HG03066 (cell line): ENCODE measurements around the gene NLGN3.

Experiments used
- ATAC-seq: cut with Tn5 transposase; IDR thresholded peaks from one replicate; pipeline ENCODE4 v1.9.1; 2021; ENCODE audit warnings: low read depth; ENCODE audit not compliant: unreplicated experiment

Gene NLGN3

GRCh38 chrX:71144651-71145050 is at the start of gene NLGN3:
Gene NLGN3, plus strand, starts transcription at chrX:71144841. Its CDS starts 2,909 bp downstream, at chrX:71147750.
- no peak for ATAC-seq

GRCh38 chrX:71095033-71095432 is 49.6 kb upstream of the NLGN3 start:
- no peak for ATAC-seq

GRCh38 chrX:71095555-71095980 is 49.1 kb upstream of the NLGN3 start, which contains the start of gene FOXO4:
Gene FOXO4, plus strand, starts transcription at chrX:71095851. Its CDS starts 678 bp downstream, at chrX:71096529.
- peak; percentile 92 for ATAC-seq

DNA sequence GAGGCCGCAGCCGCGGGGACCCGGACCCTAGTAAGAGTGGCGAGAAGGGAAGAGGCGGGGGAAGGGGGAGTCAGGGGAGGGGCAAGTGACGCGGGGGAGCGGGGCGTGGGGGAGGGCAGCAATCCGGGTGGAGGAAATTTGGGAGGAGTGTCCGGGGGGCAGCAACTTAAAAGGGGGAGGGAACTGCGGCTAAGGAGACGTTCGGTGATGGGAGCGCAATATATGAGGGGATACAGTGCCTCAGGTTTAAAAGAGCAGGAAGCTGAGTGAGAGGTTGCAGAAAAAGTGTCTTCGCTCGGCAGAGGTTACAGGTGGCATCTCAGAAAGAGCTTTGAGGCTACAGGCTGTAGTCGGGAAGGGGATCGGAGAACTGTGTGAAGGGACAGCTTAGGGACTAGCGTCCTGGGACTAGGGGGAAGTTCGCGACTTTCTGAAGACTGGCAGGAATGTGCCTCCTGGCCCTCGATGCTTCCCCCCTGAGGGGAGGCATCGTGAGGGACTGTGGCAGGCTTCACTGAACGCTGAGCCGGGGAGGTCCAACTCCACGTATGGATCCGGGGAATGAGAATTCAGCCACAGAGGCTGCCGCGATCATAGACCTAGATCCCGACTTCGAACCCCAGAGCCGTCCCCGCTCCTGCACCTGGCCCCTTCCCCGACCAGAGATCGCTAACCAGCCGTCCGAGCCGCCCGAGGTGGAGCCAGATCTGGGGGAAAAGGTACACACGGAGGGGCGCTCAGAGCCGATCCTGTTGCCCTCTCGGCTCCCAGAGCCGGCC is 48.5 kb upstream of the NLGN3 start:
- ATAC-seq, result peak; percentile 15

DNA sequence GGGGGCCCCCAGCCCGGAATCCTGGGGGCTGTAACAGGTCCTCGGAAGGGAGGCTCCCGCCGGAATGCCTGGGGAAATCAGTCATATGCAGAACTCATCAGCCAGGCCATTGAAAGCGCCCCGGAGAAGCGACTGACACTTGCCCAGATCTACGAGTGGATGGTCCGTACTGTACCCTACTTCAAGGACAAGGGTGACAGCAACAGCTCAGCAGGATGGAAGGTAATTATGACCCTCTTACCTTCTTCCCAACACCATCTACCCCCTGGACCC is 47.9 kb upstream of the NLGN3 start:
- no peak for ATAC-seq

DNA sequence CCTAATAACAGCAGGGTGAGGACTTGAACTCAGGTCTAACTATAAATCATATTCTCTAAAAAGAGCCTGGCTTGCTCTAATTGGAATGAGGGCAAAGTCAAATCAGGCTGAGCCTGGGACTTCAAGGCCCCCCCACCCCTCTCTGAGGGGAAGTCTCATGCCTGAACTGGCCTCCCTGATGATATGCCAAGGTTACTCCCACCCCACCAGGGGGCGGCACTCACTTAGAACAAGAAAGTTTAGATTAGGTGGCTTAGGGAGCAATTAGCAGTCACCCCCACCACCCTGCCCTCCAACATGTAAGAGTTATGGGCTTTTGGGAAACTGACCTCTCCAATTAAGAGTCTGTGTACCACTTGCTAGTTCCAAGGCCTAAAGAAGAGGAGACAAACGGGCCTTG is 46.3 kb upstream of the NLGN3 start:
- ATAC-seq, result no peak

DNA sequence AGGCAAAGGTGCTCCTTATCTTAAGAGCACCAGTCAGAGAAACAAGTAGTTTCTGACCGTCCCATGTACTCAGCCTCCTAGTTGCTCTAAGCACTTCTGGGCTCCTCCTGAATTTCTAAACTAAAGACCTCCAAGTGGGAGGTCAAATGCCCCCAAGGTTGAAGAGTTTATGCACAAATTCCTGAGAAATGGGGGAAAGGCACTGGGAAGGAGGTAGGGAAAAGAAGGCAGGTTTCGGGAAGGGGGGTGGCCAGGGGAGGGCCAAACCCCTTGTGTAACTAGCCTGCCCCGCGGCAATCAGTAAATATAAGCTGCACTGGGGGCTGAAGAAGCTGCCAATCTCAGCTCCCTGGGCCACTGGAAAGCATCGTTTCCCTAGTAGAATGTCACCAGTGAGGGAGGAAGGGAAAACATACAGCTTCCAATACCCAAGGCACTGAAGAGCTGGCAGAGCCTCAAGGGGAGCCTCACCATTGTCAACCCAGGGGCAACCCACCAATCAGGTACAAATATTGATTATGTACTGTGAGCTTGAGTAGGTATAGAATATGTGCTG is 45.6 kb upstream of the NLGN3 start:
- no peak for ATAC-seq

DNA sequence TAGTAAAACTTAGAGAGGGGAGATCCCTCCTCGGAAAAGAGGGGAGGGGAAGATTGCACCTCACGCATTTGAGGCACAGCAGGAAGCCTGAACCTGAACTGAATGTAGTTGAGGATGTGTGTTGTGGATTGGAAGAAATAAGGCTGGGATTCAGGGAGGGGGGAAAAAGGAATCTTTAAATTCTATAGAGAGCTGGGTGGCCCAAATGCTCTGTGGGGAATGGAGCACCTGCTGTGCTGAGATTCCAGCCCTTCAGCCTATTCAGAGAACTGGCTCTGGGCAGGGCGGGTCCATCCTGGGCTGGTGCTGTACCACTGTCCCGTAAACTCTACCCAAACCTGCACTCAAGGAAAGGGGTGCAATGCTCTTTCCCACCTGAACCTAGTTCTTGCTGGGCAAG is 44.9 kb upstream of the NLGN3 start:
- ATAC-seq, result no peak

DNA sequence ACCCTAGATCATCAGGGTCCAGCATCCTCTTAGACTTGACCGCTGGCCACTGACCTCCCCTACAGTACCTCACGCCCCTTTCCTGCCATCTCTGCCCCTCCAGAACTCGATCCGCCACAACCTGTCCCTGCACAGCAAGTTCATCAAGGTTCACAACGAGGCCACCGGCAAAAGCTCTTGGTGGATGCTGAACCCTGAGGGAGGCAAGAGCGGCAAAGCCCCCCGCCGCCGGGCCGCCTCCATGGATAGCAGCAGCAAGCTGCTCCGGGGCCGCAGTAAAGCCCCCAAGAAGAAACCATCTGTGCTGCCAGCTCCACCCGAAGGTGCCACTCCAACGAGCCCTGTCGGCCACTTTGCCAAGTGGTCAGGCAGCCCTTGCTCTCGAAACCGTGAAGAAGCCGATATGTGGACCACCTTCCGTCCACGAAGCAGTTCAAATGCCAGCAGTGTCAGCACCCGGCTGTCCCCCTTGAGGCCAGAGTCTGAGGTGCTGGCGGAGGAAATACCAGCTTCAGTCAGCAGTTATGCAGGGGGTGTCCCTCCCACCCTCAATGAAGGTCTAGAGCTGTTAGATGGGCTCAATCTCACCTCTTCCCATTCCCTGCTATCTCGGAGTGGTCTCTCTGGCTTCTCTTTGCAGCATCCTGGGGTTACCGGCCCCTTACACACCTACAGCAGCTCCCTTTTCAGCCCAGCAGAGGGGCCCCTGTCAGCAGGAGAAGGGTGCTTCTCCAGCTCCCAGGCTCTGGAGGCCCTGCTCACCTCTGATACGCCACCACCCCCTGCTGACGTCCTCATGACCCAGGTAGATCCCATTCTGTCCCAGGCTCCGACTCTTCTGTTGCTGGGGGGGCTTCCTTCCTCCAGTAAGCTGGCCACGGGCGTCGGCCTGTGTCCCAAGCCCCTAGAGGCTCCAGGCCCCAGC is 43.8 kb upstream of the NLGN3 start:
- no peak for ATAC-seq

DNA sequence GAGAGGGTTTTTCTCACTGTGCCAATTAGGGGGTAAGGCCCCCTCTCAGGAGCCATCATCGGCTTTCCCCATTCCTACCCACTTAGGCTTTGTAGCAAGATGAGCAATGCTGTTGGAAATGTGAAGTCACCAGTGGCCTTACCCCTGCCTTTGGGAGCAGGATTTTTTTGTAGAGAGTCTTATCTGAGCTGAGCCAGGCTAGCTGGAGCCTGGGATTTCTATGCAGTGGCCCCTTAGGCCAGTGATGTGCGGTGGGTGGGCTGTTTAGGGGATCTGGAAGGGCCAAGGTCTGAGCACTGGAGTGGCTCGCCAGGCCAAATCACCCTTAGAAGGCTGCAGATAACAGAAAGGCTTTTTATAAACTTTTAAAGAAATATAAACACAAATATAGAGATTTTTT is 42.3 kb upstream of the NLGN3 start:
- no peak for ATAC-seq

GRCh38 chrX:71103110-71103983 is 41.3 kb upstream of the NLGN3 start:
- no peak for ATAC-seq

DNA sequence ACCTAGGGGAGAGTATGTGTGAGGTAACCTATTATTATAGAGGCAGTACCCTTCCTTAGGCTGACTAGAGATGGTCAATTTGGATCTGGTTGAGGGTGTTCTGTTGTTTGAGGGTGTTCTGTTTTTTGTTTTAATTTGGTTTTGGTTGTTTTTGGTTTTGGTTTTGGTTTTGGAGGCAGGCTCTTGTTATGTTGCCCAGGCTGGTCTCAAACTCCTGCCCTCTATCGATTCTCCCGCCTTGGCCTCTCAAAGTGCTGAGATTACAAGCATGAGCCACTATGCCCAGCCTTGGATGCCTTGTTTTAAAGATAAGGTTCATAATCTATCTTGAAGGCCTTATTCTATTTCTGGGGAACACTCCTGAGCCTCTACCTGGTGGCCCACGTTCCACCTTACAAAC is 39.0 kb upstream of the NLGN3 start:
- ATAC-seq, result no peak

GRCh38 chrX:71106427-71106826 is 38.2 kb upstream of the NLGN3 start, which contains the start of gene CXorf65:
Gene CXorf65, minus strand, starts transcription at chrX:71106740. Its CDS starts 184 bp downstream, at chrX:71106556.
- no peak for ATAC-seq

GRCh38 chrX:71107245-71107644 is 37.4 kb upstream of the NLGN3 start:
- ATAC-seq, result no peak

DNA sequence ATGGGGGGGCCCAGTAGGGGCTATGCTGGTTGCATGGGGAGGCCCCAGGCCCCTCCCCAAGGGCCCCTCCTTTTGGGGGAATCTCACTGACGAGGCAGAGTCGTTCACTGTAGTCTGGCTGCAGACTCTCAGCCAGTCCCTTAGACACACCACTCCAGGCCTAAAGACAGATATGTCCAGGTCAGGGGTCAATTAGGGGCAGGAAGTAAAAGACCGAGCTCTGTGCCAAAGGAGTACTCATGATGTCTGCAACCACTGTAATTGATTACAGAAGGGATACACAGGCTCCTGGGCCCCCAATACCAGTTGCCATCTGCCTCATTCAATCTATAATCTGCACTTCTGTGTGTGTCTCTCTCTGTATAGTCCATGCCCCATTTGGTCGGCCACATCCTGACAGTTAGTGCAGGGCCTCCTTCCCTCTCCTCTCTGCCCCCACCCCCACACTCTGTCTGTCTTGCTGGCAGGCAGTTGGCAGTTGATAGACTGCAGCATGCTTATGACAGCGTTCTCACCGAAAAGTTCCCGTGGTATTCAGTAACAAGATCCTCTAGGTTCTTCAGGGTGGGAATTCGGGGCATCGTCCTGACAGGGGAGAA is 36.8 kb upstream of the NLGN3 start:
- no peak for ATAC-seq

- ATAC-seq, result no peak
Measured at GRCh38 chrX:71109051-71109450, 35.6 kb upstream of the NLGN3 start.

DNA sequence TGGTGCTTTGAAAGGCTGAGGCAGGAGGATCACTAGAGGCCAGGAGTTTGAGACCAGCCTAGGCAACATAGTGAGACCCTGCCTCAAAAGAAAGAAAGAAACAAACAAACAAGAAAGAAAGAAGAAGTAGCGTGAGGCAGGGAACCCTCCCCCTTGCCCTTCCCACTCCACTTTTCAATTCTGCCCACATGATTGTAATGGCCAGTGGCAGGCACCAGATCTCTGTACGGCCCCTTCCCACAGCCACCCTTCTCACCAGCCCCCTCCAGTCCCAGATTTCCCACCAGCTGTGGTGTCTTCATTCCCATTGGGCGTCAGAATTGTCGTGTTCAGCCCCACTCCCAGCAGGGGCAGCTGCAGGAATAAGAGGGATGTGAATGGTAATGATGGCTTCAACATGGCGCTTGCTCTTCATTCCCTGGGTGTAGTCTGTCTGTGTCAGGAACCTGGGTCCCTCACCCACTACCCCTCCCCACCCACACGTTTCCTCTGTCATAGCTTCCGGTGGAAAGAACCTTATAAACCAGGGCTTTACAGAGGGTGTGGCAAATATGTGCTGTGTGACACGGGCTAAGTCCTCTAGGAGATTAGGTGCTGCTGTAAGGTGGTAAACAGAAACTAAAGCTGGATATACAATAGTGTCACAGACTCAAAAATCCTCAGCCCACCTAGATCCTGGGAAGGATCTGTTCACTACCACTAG is 33.3 kb upstream of the NLGN3 start, which contains the start of gene IL2RG:
IL2RG (minus strand) TSS at position 437 of the 703 bp plus-strand sequence; CDS start at position 399, 38 bp downstream.
- peak; percentile 88 for ATAC-seq

- no peak for ATAC-seq
Measured at GRCh38 chrX:71111921-71112431, 32.7 kb upstream of the NLGN3 start.

GRCh38 chrX:71117358-71117757 is 27.3 kb upstream of the NLGN3 start:
- no peak for ATAC-seq
